D721Med (cell line): Measurements from ENCODE around the gene COL21A1.

ENCODE experiments used
- DNase-seq: peaks from one replicate; pipeline ENCODE4 v3.0.0; 2011; ENCODE audit warnings: low spot score; ENCODE audit not compliant: insufficient read length
- FAIRE-seq: peaks from 2 replicates; lab custom pipeline; 2011; peaks lifted over from hg19 to GRCh38; lab: Jason Lieb, UNC
- CTCF ChIP-seq: IDR thresholded peaks from 2 replicates; pipeline ENCODE4 v1.5.1; 2012; ENCODE audit warnings: mild to moderate bottlenecking, control low read depth; ENCODE audit not compliant: insufficient read depth; ENCODE audit errors: missing control alignments

Gene COL21A1

GRCh38 chr6:56222499-56222898 is 24.9 kb downstream of the COL21A1 start:
- FAIRE-seq (no peak), DNase-seq (no peak)
- no peak for TF ChIP-seq CTCF

- no peak for DNase-seq
- FAIRE-seq, result no peak
- TF ChIP-seq CTCF, result no peak
Measured at GRCh38 chr6:56220078-56220477, 27.3 kb downstream of the COL21A1 start.

GRCh38 chr6:56214703-56215101 is 32.7 kb downstream of the COL21A1 start:
- DNase-seq (no peak), FAIRE-seq (no peak)
- no peak for TF ChIP-seq CTCF

GRCh38 chr6:56214041-56214702 is 33.2 kb downstream of the COL21A1 start:
- DNase-seq, result no peak
- TF ChIP-seq CTCF, result no peak
- FAIRE-seq, result no peak

GRCh38 chr6:56211724-56212123 is 35.7 kb downstream of the COL21A1 start:
- TF ChIP-seq CTCF, result no peak
- FAIRE-seq (no peak), DNase-seq (no peak)

- no peak for TF ChIP-seq CTCF
- no peak for FAIRE-seq
Measured at GRCh38 chr6:56204134-56204533, 43.2 kb downstream of the COL21A1 start.

GRCh38 chr6:56199956-56200355 is 47.4 kb downstream of the COL21A1 start:
- FAIRE-seq (no peak), DNase-seq (no peak)
- TF ChIP-seq CTCF, result no peak

More at GRCh38 chr6:56204134-56204533, 43.2 kb downstream of the COL21A1 start:
- DNase-seq, result no peak
